ENCODE data around the gene SUN3.
"Not testable (repeated sequence)": the region's sequence is repeated elsewhere in the genome, so short reads cannot be mapped to it uniquely, and the experiment has no call there.

The SUN3 gene

GRCh38 chr7:48017674-48018073 lies 11.2 kb downstream of the SUN3 start:
- no peak for DNase-seq

- no peak for DNase-seq
Measured at GRCh38 chr7:48016641-48017040, 12.3 kb downstream of the SUN3 start.

- DNase-seq: no peak
Measured at GRCh38 chr7:48011951-48012350, 17.0 kb downstream of the SUN3 start.

GRCh38 chr7:48011323-48011722 lies 17.6 kb downstream of the SUN3 start:
- no peak for DNase-seq

- no peak for DNase-seq
Measured at GRCh38 chr7:48009954-48010353, 19.0 kb downstream of the SUN3 start.

GRCh38 chr7:48009257-48009656 lies 19.6 kb downstream of the SUN3 start:
- no peak for DNase-seq

- no peak for DNase-seq
Measured at GRCh38 chr7:48006866-48007265, 22.0 kb downstream of the SUN3 start.

- DNase-seq: no peak
Measured at GRCh38 chr7:48004638-48005037, 24.3 kb downstream of the SUN3 start.

- peak; percentile 90 for DNase-seq
Measured at GRCh38 chr7:48004032-48004431, 24.9 kb downstream of the SUN3 start.

- DNase-seq: not testable (repeated sequence)
Measured at GRCh38 chr7:48000164-48000563, 28.7 kb downstream of the SUN3 start.

GRCh38 chr7:47999413-47999812 lies 29.5 kb downstream of the SUN3 start:
- DNase-seq: no peak

- no peak for DNase-seq
Measured at GRCh38 chr7:47992446-47992845, 36.5 kb downstream of the SUN3 start.

GRCh38 chr7:47991741-47992311 lies 37.1 kb downstream of the SUN3 start:
- DNase-seq: no peak

GRCh38 chr7:47991270-47991669 lies 37.6 kb downstream of the SUN3 start:
- no peak for DNase-seq

GRCh38 chr7:47990592-47990991 lies 38.3 kb downstream of the SUN3 start:
- DNase-seq: no peak

- DNase-seq: not testable (repeated sequence)
Measured at GRCh38 chr7:47989607-47990400, 39.1 kb downstream of the SUN3 start.

GRCh38 chr7:47988496-47989386 lies 40.2 kb downstream of the SUN3 start:
- no peak for DNase-seq

- DNase-seq: peak; percentile 13
Measured at GRCh38 chr7:47982610-47983009, 46.3 kb downstream of the SUN3 start.

- DNase-seq: not testable (repeated sequence)
Measured at GRCh38 chr7:47980648-47981047, 48.3 kb downstream of the SUN3 start.

- DNase-seq: no peak
Measured at GRCh38 chr7:47979832-47980181, 49.1 kb downstream of the SUN3 start.

- peak; percentile 95 for DNase-seq
Measured at GRCh38 chr7:47979145-47979831, 49.6 kb downstream of the SUN3 start, which contains the start of gene HUS1. HUS1 (minus strand) TSS chr7:47979615; CDS start chr7:47979519, 96 bp downstream.

GRCh38 chr7:47978790-47979144 lies 50.1 kb downstream of the SUN3 start:
- DNase-seq: no peak

- no peak for DNase-seq
Measured at GRCh38 chr7:47973739-47974138, 55.2 kb downstream of the SUN3 start.
